T-helper 1 cell treated with Interleukin-12 subunit alpha and Interleukin-12 subunit beta and Interleukin-4 antibody, amounts not matched to agents 30 ng/mL and 1 ng/mL, for 36 hours (primary cell): ENCODE measurements around the gene PTPRM. TPM values are rescaled to one million over a fixed set of nuclear protein-coding genes. Genes with fewer than 3 reads are reported as not detected.

ENCODE experiments used
- intact Hi-C: fragments of 100-400 bp; cut with micrococcal nuclease; formaldehyde crosslinking; loops from one replicate; pipeline ENCODE4 v1.15.1; 2024
- total RNA-seq: library from RNA; stranded (reverse); gene quantifications from 2 replicates; pipeline ENCODE4 v1.2.3, GENCODE V29; 2022

PTPRM gene
- total RNA-seq, 1 donor from 2014 or later = 8.2 TPM

GRCh38 chr18:8088626-8089025 is 521.5 kb downstream of the PTPRM start:
- intact Hi-C loops = no loop called here

GRCh38 chr18:8091035-8091434 is 523.9 kb downstream of the PTPRM start:
- intact Hi-C loops = no loop called here

- intact Hi-C loops = no loop called here
Observed at GRCh38 chr18:8095947-8096570, 528.9 kb downstream of the PTPRM start.

DNA sequence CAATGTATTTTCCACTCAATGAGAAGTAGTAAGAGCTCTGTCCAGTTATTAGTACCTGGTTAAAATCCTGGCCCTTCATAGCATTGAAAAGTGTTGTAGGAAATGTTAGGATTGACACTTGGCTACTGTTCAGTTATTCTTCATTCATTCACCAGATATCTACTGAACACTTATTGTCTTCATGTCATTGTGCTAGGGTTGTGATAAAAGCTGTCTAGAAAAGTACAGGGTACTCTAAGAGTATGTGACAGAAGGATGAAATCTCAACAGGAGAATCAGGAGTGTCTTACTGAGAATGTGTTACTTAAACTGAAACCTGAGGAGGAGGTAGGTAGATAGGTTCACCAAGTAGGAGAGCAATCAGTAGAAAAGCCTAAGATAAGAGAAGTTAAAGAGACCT is 530.3 kb downstream of the PTPRM start:
- intact Hi-C loops = no loop called here

GRCh38 chr18:8097927-8098326 is 530.8 kb downstream of the PTPRM start:
- intact Hi-C loops = no loop called here

DNA sequence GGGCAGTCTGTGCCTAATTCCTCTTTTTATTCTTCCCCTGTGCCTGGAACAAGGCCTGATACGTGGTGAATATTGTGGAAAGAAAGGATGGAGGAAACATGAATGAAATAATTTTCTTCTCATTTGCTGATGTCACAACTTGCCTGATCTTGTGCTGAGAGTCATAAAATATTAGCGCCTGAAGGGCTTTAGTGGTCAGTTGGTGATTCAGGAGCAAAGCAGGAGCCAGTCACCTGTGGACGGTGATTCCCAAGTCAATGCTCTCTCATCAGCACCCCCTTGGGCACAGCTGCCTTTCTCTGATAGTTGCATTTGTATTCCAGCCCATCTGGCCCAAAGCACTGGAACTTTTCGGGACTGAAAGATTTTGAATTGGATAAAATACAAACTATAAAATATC is 539.5 kb downstream of the PTPRM start:
- intact Hi-C loops = no loop called here

- intact Hi-C loops = no loop called here
Observed at GRCh38 chr18:8107426-8107825, 540.3 kb downstream of the PTPRM start.

- intact Hi-C loops = no loop called here
Observed at GRCh38 chr18:8114480-8114879, 547.4 kb downstream of the PTPRM start.

DNA sequence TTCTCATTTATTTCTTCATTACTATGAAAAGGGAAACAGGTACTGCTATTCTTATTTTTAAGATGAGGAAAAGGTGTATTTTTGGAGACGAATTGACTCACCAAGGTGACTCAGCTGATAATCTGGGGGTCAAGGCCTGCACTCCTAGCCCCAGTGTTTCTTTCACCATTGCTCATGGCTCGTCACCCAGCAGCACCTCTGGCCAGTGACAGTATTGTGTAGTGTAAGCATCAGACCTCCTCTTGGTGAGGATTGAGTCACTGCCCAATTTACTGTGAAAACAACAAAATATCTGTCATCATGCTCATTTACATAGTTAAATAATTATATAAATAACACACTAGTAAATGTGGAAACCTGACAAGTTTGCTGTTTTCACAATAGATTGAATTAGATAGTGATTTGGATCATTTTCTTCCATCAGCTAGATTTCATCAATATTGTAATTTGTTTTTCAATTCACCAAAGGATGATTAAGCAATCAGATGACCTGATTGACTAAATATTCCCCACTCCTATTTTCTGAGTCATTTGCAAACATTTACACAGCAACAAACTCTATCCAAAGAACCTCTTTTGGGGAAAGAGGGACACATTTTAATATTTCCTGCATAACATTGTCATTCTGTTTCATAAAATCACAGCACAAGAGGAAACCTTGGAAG is 549.4 kb downstream of the PTPRM start:
- intact Hi-C loops = no loop called here

GRCh38 chr18:8117006-8117371 is 549.9 kb downstream of the PTPRM start:
- intact Hi-C loops = no loop called here

GRCh38 chr18:8121101-8121500 is 554.0 kb downstream of the PTPRM start:
- intact Hi-C loops = no loop called here

DNA sequence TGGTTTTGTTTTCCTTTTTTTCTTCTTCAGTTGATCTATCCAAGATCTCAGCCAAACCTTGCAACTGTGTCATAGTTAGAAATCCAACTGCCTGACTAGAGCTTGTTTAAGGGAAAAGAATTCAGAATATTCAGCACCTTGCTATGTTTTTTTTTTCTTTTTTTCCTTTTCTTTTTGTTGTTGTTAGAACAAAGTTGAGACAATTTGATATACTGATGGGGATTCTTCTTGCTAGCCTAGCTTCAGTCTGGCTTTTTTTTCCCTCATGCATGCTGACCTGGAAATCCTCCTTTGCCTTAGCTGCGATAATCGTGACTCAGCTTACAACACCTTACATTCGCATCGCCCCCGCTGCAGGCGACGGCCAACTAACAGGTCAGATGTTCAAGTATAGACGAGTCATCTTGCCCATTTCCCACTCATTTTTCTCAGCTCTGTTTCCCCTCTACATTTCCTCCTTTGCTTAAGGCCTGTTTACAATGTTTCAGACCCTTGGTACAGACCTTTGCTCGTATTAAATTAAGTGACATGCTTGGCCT is 554.9 kb downstream of the PTPRM start:
- intact Hi-C loops = no loop called here

GRCh38 chr18:8124232-8125146 is 557.4 kb downstream of the PTPRM start:
- intact Hi-C loops = no loop called here

GRCh38 chr18:8130096-8130495 is 563.0 kb downstream of the PTPRM start:
- intact Hi-C loops = no loop called here

DNA sequence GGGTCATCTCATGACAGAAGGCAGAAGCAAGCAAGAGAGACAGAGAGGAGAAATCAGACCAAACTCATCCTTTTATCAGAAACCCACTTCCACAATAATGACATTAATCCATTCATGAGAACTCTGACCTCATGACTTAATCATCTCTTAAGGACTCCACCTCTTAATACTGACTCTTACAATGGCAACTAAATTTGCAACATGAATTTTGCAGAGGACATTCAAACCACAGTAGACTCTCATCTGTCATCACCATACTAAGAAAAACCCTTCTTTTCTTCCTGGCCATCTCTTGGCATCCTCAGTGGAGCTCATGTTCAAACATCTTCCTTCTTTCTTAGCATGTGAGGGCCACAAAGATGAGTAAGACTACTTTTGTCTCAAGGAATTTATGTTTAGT is 565.9 kb downstream of the PTPRM start:
- intact Hi-C loops = no loop called here

DNA sequence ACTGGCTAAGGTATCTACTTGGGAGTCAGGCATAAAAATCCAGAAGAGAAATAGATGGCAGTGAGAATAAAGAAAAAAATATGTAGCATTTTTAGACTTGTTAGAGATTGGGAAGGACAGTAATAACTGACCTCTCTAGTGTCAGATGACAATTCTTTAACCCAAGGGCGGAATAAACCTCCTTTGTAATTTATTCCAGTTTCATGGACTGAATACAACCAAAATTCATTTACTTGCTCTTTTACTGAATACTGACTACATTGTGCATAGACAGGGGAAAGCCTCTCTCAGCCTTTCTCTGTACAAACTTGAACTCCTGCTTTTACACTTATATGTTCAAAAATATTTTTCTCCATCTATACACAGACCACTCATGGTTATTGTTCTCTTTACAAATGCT is 566.8 kb downstream of the PTPRM start:
- intact Hi-C loops = no loop called here

DNA sequence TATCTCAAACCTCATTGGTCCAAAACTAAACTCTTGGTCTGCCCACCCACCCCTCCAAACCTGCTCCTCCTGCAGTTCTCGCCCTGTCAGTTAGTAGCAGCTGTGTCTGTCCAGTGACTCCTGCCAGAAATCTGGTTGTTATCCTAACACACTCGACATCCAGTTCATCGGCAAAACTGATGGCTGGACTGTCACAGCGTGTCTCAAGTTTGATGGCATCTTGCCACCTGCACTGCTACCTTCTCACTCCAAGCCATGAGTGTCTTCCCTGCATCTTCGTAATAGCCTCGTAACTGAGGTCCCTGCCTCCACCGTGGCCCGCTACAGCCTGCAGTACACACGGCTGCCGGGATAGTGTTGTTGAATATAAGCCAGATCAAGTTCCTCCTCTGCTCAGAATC is 572.0 kb downstream of the PTPRM start:
- intact Hi-C loops = no loop called here

DNA sequence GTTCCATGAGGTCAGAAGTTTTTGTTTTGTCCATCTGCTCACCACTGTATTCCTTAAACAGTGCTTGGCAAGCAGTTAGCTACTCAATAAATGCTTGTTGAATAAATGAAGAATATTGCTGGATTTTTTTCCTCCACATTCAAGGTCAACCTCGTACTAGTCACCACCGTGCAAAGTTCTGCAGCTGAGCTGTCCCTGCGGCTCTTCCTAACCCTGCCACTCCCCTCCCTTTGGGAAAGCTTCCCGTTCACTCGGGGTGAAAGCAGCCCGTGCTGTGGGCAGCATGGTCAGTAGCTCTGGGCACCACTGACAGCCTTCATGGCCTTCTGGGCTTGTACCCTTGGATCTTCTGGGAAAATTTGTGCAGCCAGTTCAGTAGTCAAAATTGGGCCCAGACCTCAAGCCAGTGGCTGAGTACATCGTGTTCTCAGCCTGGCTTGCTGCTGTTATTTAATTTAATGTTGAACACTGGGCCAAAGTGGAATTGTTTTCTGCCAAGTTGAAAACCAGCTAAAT is 572.8 kb downstream of the PTPRM start:
- intact Hi-C loops = no loop called here

- intact Hi-C loops = no loop called here
Observed at GRCh38 chr18:8140841-8141501, 573.9 kb downstream of the PTPRM start.

DNA sequence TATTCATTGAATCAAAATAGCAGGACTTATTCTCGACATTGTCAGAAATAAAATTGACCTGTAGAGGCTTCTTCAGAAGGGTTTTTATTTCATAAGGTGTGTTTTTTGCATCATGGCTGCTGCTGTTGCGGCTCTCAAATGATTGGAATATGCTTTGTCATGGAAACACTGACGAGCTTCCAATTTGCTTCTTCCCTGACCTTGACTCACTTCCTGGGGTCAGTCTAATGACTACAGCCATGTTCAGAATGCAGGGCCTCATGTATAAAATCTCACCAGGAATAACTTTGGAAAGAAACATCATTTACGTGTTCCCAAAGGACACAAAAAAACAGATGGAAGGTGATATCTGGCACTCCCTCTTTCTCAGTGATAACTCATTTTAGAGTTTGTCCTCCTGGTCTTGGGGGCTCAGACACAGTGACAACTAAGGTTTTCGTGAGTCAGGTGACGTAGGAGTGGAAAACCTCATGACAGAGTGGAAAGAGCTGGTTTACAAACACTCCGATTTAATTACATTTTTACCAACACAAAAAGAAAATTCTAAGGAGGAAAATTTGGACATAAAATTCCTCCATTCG is 575.1 kb downstream of the PTPRM start:
- intact Hi-C loops = no loop called here

- intact Hi-C loops = no loop called here
Observed at GRCh38 chr18:8142932-8143331, 575.8 kb downstream of the PTPRM start.
